ENCODE results near the gene SUSD1. TPM values are rescaled to one million over a fixed set of nuclear protein-coding genes. Genes with fewer than 3 reads are reported as not detected.

SUSD1 gene
- total RNA-seq, 1 donor from 2014 or later, result 33.8 TPM

- Histone ChIP-seq H3K27me3 (ENCODE audit: control insufficient read depth, insufficient read depth, low read length) (no peaks in the 10 kb centered on the region), H3K4me3 (ENCODE audit: low read depth, low read length) (no peak overlapping the region), H3K36me3 (ENCODE audit: control insufficient read depth, insufficient read depth, low read length) (no peaks in the 10 kb centered on the region)
- DNase-seq (ENCODE audit: low read depth), result no peak
- TF ChIP-seq, protein P1, sequence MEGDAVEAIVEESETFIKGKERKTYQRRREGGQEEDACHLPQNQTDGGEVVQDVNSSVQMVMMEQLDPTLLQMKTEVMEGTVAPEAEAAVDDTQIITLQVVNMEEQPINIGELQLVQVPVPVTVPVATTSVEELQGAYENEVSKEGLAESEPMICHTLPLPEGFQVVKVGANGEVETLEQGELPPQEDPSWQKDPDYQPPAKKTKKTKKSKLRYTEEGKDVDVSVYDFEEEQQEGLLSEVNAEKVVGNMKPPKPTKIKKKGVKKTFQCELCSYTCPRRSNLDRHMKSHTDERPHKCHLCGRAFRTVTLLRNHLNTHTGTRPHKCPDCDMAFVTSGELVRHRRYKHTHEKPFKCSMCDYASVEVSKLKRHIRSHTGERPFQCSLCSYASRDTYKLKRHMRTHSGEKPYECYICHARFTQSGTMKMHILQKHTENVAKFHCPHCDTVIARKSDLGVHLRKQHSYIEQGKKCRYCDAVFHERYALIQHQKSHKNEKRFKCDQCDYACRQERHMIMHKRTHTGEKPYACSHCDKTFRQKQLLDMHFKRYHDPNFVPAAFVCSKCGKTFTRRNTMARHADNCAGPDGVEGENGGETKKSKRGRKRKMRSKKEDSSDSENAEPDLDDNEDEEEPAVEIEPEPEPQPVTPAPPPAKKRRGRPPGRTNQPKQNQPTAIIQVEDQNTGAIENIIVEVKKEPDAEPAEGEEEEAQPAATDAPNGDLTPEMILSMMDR (IDR thresholded peaks at IDR 0.05; ENCODE audit: insufficient read depth, low read length, poor library complexity, severe bottlenecking), result no peak
Observed at GRCh38 chr9:112081918-112082729, 93.0 kb downstream of the SUSD1 start.

GRCh38 chr9:112080831-112081542 is 94.1 kb downstream of the SUSD1 start:
- DNase-seq (ENCODE audit: low read depth), result no peak
- TF ChIP-seq, protein P1 (IDR thresholded peaks at IDR 0.05; ENCODE audit: insufficient read depth, low read length, poor library complexity, severe bottlenecking), result no peak
- H3K27me3 ChIP-seq (ENCODE audit: control insufficient read depth, insufficient read depth, low read length), result no peaks in the 10 kb centered on the region
- H3K36me3 ChIP-seq (ENCODE audit: control insufficient read depth, insufficient read depth, low read length), result no peaks in the 10 kb centered on the region
- H3K4me3 ChIP-seq (ENCODE audit: low read depth, low read length), result no peak overlapping the region

DNA sequence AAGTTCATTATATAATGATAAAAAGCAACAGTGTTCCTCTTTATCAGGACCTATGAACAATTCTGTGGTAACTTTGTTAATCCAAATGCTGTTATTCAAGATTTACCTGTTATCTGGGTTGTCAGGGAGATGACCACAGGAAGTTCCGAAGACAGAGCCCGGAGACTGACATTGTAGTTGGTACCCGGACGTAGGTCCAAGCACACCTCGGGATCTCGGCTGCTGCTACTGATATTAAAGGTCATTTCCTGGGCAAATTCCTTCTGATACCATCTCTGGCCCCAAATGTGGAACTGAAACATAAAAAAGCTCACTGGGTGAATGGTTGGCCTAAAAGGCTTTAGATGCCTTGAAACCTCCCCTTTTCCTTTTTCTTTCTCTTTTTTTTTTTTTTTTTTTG is 96.7 kb downstream of the SUSD1 start:
- DNase-seq (ENCODE audit: low read depth), result no peak
- H3K4me3 ChIP-seq (ENCODE audit: low read depth, low read length), result no peak overlapping the region
- TF ChIP-seq, protein P1 (IDR thresholded peaks at IDR 0.05; ENCODE audit: insufficient read depth, low read length, poor library complexity, severe bottlenecking), result no peak
- no peaks in the 10 kb centered on the region for H3K36me3 ChIP-seq (ENCODE audit: control insufficient read depth, insufficient read depth, low read length)
- no peaks in the 10 kb centered on the region for H3K27me3 ChIP-seq (ENCODE audit: control insufficient read depth, insufficient read depth, low read length)

DNA sequence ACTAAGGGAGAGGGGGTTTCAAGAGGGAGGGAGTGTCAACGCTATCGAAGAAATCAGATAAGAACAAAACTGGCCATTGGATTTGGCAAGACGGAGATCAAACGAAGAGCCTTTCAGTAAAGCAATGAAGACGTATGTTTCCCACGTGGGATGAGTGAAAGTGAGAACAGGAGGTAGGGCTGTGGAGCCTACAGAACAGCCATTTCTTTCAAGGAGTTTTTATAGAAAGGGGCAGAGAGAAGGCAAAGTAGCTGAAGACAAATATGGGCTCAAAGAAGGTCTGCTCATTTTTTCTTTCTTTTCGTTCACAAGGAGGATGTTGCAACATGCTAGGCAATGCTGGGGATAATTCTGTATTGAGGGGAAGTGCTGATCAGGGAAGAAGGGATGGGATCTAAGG is 98.3 kb downstream of the SUSD1 start:
- TF ChIP-seq, protein P1 (IDR thresholded peaks at IDR 0.05; ENCODE audit: insufficient read depth, low read length, poor library complexity, severe bottlenecking), result no peak
- H3K4me3 ChIP-seq (ENCODE audit: low read depth, low read length), result no peak overlapping the region
- no peaks in the 10 kb centered on the region for H3K36me3 ChIP-seq (ENCODE audit: control insufficient read depth, insufficient read depth, low read length)
- DNase-seq (ENCODE audit: low read depth), result no peak
- no peaks in the 10 kb centered on the region for H3K27me3 ChIP-seq (ENCODE audit: control insufficient read depth, insufficient read depth, low read length)

DNA sequence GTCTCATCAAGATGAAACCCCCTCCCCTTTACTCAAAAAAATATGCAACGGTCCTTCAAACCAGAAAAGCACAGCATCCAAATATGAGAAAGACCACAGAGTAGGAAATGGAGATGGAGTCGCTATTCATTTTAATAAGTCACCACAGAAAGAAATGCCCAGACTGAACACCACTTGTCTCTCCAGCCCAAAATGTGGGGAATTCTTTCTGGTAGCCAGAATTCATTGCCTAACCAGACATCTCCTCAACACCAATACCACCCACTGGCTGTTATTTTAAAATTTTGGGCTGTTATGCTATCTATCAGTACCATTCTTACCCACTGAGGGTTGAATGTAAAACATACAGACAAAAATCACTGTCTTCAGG is 100.1 kb downstream of the SUSD1 start:
- H3K27me3 ChIP-seq (ENCODE audit: control insufficient read depth, insufficient read depth, low read length), result no peaks in the 10 kb centered on the region
- no peak overlapping the region for H3K4me3 ChIP-seq (ENCODE audit: low read depth, low read length)
- peaks cover 1% of the 10 kb centered on the region for H3K36me3 ChIP-seq (ENCODE audit: control insufficient read depth, insufficient read depth, low read length)
- TF ChIP-seq, protein P1 (IDR thresholded peaks at IDR 0.05; ENCODE audit: insufficient read depth, low read length, poor library complexity, severe bottlenecking), result no peak
- no peak for DNase-seq (ENCODE audit: low read depth)
